ENCODE measurements around the gene IGFN1.

- TF ChIP-seq ZBTB33 (IDR thresholded peaks at IDR 0.05) (no peak), TAF1 (conservative IDR thresholded peaks at IDR 0.05) (no peak), CTCF (IDR thresholded peaks at IDR 0.05; ENCODE audit: low read depth, low read length, missing input control) (no peak), REST (IDR thresholded peaks at IDR 0.05) (no peak), ATF3 (IDR thresholded peaks at IDR 0.05) (no peak)
Measured at GRCh38 chr1:201251851-201252430, 61.3 kb downstream of the IGFN1 start.
